GM20000 (cell line): Measurements from ENCODE around the gene FMNL2.

Source experiments
- DNase-seq: peaks from one replicate; pipeline ENCODE4 v3.0.0; 2012; ENCODE audit warnings: low spot score
- CTCF ChIP-seq: IDR thresholded peaks from 2 replicates; pipeline ENCODE4 v1.5.1; 2012; ENCODE audit warnings: mild to moderate bottlenecking, control low read depth; ENCODE audit errors: extremely low read depth, missing control alignments

The FMNL2 gene

GRCh38 chr2:152389483-152389882 is 54.5 kb downstream of the FMNL2 start:
- no peak for TF ChIP-seq CTCF
- DNase-seq: no peak

- no peak for TF ChIP-seq CTCF
- DNase-seq: no peak
Measured at GRCh38 chr2:152390837-152391236, 55.9 kb downstream of the FMNL2 start.

GRCh38 chr2:152391318-152391717 is 56.3 kb downstream of the FMNL2 start:
- no peak for TF ChIP-seq CTCF
- no peak for DNase-seq

- no peak for DNase-seq
- TF ChIP-seq CTCF: no peak
Measured at GRCh38 chr2:152393377-152393776, 58.4 kb downstream of the FMNL2 start.

- TF ChIP-seq CTCF: no peak
Measured at GRCh38 chr2:152394326-152394725, 59.4 kb downstream of the FMNL2 start.

GRCh38 chr2:152395103-152395502 is 60.1 kb downstream of the FMNL2 start:
- no peak for TF ChIP-seq CTCF
- DNase-seq: no peak

More at GRCh38 chr2:152394326-152394725, 59.4 kb downstream of the FMNL2 start:
- no peak for DNase-seq

- DNase-seq: no peak
- TF ChIP-seq CTCF: no peak
Measured at GRCh38 chr2:152395572-152395971, 60.6 kb downstream of the FMNL2 start.

GRCh38 chr2:152396051-152396511 is 61.1 kb downstream of the FMNL2 start:
- TF ChIP-seq CTCF: no peak
- DNase-seq: no peak
